ENCODE results near the gene ATP11A.

The ATP11A gene

GRCh38 chr13:112928972-112929782 lies 239.3 kb downstream of the ATP11A start:
- Histone ChIP-seq H3K9me3 (ENCODE audit: control insufficient read depth, insufficient read depth, low read depth, low read length) (no peaks in the 10 kb centered on the region), H3K36me3 (ENCODE audit: control insufficient read depth in 2 of 2, insufficient read depth in 1 of 2, low read length in 2 of 2) (no peaks in the 10 kb centered on the region), H3K4me1 (ENCODE audit: control insufficient read depth, insufficient read depth, low read length) (peaks cover 7% of the 10 kb centered on the region), H3K4me3 (ENCODE audit: low read depth, low read length) (no peak overlapping the region), H3K27ac (ENCODE audit: extremely low read depth, low read depth, low read length) (no peak overlapping the region)
- CTCF ChIA-PET = interaction anchor here (1.3 kb wide), 1 partner anchor 26 kb away, joined by 5 read pairs; no protein-coding TSS in a partner anchor
- POLR2A ChIA-PET = no interaction called here
- TF ChIP-seq ZNF48 (tag by site-specific recombination; IDR thresholded peaks at IDR 0.05) (no peak), ZNF843 (tag by site-specific recombination; IDR thresholded peaks at IDR 0.05) (no peak), REPIN1 (tag by site-specific recombination; IDR thresholded peaks at IDR 0.05; ENCODE audit: low read depth) (no peak), GLIS1 (tag by site-specific recombination; IDR thresholded peaks at IDR 0.05) (no peak), ZNF580 (tag by site-specific recombination; IDR thresholded peaks at IDR 0.05) (no peak), RBAK (tag by site-specific recombination; IDR thresholded peaks at IDR 0.05) (no peak), ZNF184 (tag by site-specific recombination; IDR thresholded peaks at IDR 0.05) (0 out of 2 replicates have a peak, but pooled peaks have one; percentile 42), PRDM2 (tag by site-specific recombination; IDR thresholded peaks at IDR 0.05; ENCODE audit: borderline replicate concordance) (no peak), ZNF777 (tag by site-specific recombination; IDR thresholded peaks at IDR 0.05; ENCODE audit: borderline replicate concordance) (no peak), GFI1B (tag by site-specific recombination; IDR thresholded peaks at IDR 0.05) (no peak), ZNF248 (tag by site-specific recombination; IDR thresholded peaks at IDR 0.05) (no peak), ZNF10 (tag by site-specific recombination; IDR thresholded peaks at IDR 0.05) (no peak), SP7 (tag by site-specific recombination; IDR thresholded peaks at IDR 0.05) (0 out of 2 replicates have a peak, but pooled peaks have one; percentile 44), KLF7 (tag by site-specific recombination; IDR thresholded peaks at IDR 0.05; ENCODE audit: borderline replicate concordance) (no peak), ZNF670 (tag by site-specific recombination; IDR thresholded peaks at IDR 0.05; ENCODE audit: low read depth) (no peak), ZNF692 (tag by site-specific recombination; IDR thresholded peaks at IDR 0.05) (0 out of 2 replicates have a peak, but pooled peaks have one; percentile 13), ZNF23 (tag by site-specific recombination; IDR thresholded peaks at IDR 0.05; ENCODE audit: borderline replicate concordance) (no peak), TRIM28 (IDR thresholded peaks at IDR 0.05; ENCODE audit: borderline replicate concordance, low read length) (no peak), SETDB1 (IDR thresholded peaks at IDR 0.05; ENCODE audit: insufficient read length, low read length) (no peak), EGR2 (tag by site-specific recombination; IDR thresholded peaks at IDR 0.05; ENCODE audit: low read depth) (no peak), GLI4 (tag by site-specific recombination; IDR thresholded peaks at IDR 0.05) (no peak), ZNF701 (tag by site-specific recombination; IDR thresholded peaks at IDR 0.05) (no peak), ZNF792 (tag by site-specific recombination; IDR thresholded peaks at IDR 0.05) (no peak), GLI2 (tag by site-specific recombination; IDR thresholded peaks at IDR 0.05; ENCODE audit: borderline replicate concordance, low read depth) (no peak), ZBTB6 (tag by site-specific recombination; IDR thresholded peaks at IDR 0.05) (no peak), ZNF830 (tag by site-specific recombination; IDR thresholded peaks at IDR 0.05; ENCODE audit: low read depth) (no peak), ZNF16 (tag by site-specific recombination; IDR thresholded peaks at IDR 0.05; ENCODE audit: low read depth) (no peak), ZNF529 (tag by site-specific recombination; IDR thresholded peaks at IDR 0.05; ENCODE audit: insufficient replicate concordance) (no peak), ZXDB (tag by site-specific recombination; IDR thresholded peaks at IDR 0.05) (no peak), ZNF157 (tag by site-specific recombination; IDR thresholded peaks at IDR 0.05) (no peak), ZNF404 (tag by site-specific recombination; IDR thresholded peaks at IDR 0.05) (no peak)

Measured in HEK293 (cell line).